Nephron progenitor cell (in vitro differentiated cells): ENCODE data around the gene ROR1.

Experiments
- DNase-seq: peaks from one replicate; pipeline ENCODE4 v3.0.0; 2021
- H3K27ac Mint-ChIP-seq: 2 replicates; pipeline ENCODE4 v1.8.0; 2021; ENCODE audit warnings: mild to moderate bottlenecking, moderate library complexity, mixed read lengths
- H3K27me3 Mint-ChIP-seq: 2 replicates; pipeline ENCODE4 v1.8.0; 2021; ENCODE audit warnings: mild to moderate bottlenecking, low read depth, mixed read lengths; ENCODE audit not compliant: poor library complexity
- H3K36me3 Mint-ChIP-seq: 2 replicates; pipeline ENCODE4 v1.8.0; 2021; ENCODE audit warnings: low read depth, mixed read lengths
- H3K4me1 Mint-ChIP-seq: 2 replicates; pipeline ENCODE4 v1.8.0; 2021; ENCODE audit warnings: mixed read lengths
- H3K4me3 Mint-ChIP-seq: 2 replicates; pipeline ENCODE4 v1.8.0; 2021; ENCODE audit warnings: mild to moderate bottlenecking, moderate library complexity, mixed read lengths
- H3K9me3 Mint-ChIP-seq: 2 replicates; pipeline ENCODE4 v1.8.0; 2021; ENCODE audit warnings: mild to moderate bottlenecking, moderate library complexity, mixed read lengths
- CTCF ChIP-seq: fragments of 200-600 bp; sonication (generic); IDR thresholded peaks from 2 replicates; pipeline ENCODE4 v1.5.0; 2021; ENCODE audit warnings: antibody characterized with exemption

ROR1 gene

DNA sequence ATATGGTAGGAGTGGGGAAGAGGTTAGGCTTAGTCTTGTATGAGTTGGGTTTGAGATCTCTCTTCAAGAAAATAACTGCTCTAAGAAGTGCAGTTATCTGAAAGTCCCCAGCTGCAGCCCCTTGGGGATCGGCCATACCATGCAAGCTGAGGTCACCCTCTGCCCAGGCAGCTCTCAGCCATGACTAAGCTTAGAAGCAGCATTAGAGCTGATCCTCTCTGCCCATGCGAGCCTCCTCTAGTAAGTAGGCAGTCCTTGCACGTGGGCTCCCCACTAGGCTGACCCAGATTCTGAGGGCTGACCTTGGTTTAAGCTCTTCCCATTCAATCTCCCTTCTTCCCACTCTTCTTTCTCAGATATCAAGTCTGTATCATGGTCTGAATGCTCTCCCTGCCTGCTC, 308.6 kb downstream of the ROR1 start:
- Mint-ChIP-seq H3K4me1 (peaks cover 7% of the 10 kb centered on the region), H3K36me3 (no peaks in the 10 kb centered on the region), H3K27ac (no peak overlapping the region), H3K27me3 (no peaks in the 10 kb centered on the region), H3K9me3 (no peaks in the 10 kb centered on the region), H3K4me3 (no peak overlapping the region)
- DNase-seq: no peak
- no peak for TF ChIP-seq CTCF

DNA sequence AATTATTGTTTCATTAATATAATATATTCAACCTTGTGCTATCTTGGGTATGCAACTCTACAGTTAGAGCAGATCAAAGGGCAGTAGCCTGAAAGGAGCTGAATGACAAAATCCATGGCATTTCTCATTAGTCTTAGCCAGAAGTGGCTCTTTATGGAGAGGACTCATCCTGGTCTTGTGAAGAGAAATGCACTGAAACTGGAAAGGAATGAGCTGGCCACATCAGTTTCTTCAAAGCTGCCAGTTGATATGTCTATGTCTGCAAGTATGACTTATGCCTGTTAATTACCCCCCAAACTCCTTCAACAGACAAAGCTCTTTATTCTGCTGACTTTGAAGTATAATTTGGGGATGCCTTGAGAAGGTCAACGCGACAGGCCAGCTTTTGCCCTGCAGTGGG, 310.6 kb downstream of the ROR1 start:
- H3K36me3 Mint-ChIP-seq: no peaks in the 10 kb centered on the region
- no peak overlapping the region for H3K4me3 Mint-ChIP-seq
- H3K27ac Mint-ChIP-seq: no peak overlapping the region
- peaks cover 16% of the 10 kb centered on the region for H3K4me1 Mint-ChIP-seq
- peaks cover under 1% of the 10 kb centered on the region for H3K9me3 Mint-ChIP-seq
- TF ChIP-seq CTCF: no peak
- no peak for DNase-seq
- no peaks in the 10 kb centered on the region for H3K27me3 Mint-ChIP-seq

DNA sequence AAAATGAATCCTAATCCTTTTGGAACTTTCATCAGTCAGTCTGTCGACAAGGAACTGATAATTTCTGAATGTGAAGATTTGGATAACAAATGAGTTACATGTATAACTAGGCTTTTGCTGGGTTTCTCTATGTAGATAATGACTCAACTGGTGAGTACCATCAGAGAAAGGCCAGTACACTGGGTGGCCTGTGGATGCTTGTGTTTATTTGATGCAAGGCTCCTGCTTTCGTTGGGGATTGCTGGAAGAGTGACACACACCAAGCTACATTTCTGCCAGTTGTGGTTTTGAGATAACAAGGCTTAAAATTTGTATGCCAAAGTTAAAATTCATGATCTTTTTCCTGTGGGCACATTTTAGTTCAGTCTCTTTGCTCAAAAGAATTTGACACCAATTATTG, 314.0 kb downstream of the ROR1 start:
- peaks cover 6% of the 10 kb centered on the region for H3K36me3 Mint-ChIP-seq
- no peak for DNase-seq
- H3K4me1 Mint-ChIP-seq: peaks cover 23% of the 10 kb centered on the region
- peaks cover 7% of the 10 kb centered on the region for H3K9me3 Mint-ChIP-seq
- TF ChIP-seq CTCF: no peak
- H3K4me3 Mint-ChIP-seq: no peak overlapping the region
- H3K27ac Mint-ChIP-seq: no peak overlapping the region
- no peaks in the 10 kb centered on the region for H3K27me3 Mint-ChIP-seq

DNA sequence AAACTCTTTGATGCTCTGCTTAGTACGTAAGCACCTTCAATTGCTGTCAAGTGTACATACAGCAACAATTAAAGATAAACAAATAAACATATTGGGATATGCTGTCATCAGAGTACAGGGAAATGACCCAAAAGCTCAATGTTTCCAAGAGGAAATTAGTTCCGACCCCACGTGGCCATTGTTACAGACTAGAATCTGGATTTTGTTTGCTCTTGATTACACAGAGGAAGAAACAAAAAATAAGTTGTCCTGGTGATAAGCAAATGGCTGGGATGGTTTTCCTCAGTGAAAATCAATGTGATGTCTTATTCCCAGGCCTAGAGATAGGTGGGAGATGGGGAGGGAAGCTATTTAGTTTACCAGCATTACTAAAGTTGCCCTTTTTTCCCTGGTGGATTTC, 316.6 kb downstream of the ROR1 start:
- H3K27ac Mint-ChIP-seq: no peak overlapping the region
- no peaks in the 10 kb centered on the region for H3K27me3 Mint-ChIP-seq
- peaks cover 42% of the 10 kb centered on the region for H3K4me1 Mint-ChIP-seq
- H3K9me3 Mint-ChIP-seq: peaks cover 7% of the 10 kb centered on the region
- no peak overlapping the region for H3K4me3 Mint-ChIP-seq
- H3K36me3 Mint-ChIP-seq: peaks cover 6% of the 10 kb centered on the region
- TF ChIP-seq CTCF: no peak
- no peak for DNase-seq

- Mint-ChIP-seq H3K9me3 (peaks cover 11% of the 10 kb centered on the region), H3K4me1 (peaks cover 47% of the 10 kb centered on the region), H3K27me3 (no peaks in the 10 kb centered on the region), H3K4me3 (no peak overlapping the region), H3K36me3 (peaks cover 6% of the 10 kb centered on the region), H3K27ac (peak overlapping the region; percentile 66)
- no peak for DNase-seq
- TF ChIP-seq CTCF: no peak
These were observed 319.1 kb downstream of the ROR1 start for GRCh38 chr1:64092851-64093371.

DNA sequence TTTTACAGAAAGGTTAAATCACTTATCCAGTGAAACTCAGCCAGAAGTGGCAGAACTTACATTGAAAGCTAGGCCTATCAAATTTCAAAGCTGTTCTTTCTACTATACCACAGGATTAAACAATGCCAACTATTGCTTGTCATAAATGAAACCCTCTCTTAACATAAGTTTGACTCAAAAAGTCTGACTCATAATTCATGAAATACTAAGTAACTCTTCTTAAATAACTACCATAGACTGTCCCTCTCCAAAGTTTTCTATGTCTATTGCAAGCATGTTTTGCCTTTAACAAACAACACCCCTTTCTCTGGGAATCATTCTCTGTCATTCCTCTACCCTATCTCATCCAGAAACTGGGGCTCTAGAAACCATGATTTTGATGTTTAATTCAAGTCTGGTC, 320.1 kb downstream of the ROR1 start:
- H3K36me3 Mint-ChIP-seq: peaks cover 6% of the 10 kb centered on the region
- H3K4me1 Mint-ChIP-seq: peaks cover 51% of the 10 kb centered on the region
- no peak overlapping the region for H3K27ac Mint-ChIP-seq
- no peak for DNase-seq
- no peak for TF ChIP-seq CTCF
- H3K9me3 Mint-ChIP-seq: peaks cover 11% of the 10 kb centered on the region
- no peaks in the 10 kb centered on the region for H3K27me3 Mint-ChIP-seq
- no peak overlapping the region for H3K4me3 Mint-ChIP-seq
